AG09309 (cell line): ENCODE results near the gene EIF2S2.

Source experiments
- DNase-seq: peaks from one replicate; pipeline ENCODE4 v3.0.0-alpha.2; 2010; ENCODE audit warnings: low read depth
- H3K4me3 ChIP-seq: 2 replicates; pipeline ENCODE4 v1.5.1; 2011; ENCODE audit warnings: mild to moderate bottlenecking, low read depth, low read length, moderate library complexity; ENCODE audit not compliant: control insufficient read depth
- TF ChIP-seq, protein P1 (sequence below): IDR thresholded peaks from 2 replicates; pipeline ENCODE4 v1.5.1; 2011; ENCODE audit warnings: mild to moderate bottlenecking, low read depth, low read length, inconsistent platforms; ENCODE audit not compliant: insufficient read depth, control insufficient read depth; ENCODE audit errors: missing control alignments

The EIF2S2 gene

GRCh38 chr20:34104059-34104458, 8.0 kb downstream of the EIF2S2 start:
- no peak for DNase-seq
- no peak overlapping the region for H3K4me3 ChIP-seq
- TF ChIP-seq, protein P1, sequence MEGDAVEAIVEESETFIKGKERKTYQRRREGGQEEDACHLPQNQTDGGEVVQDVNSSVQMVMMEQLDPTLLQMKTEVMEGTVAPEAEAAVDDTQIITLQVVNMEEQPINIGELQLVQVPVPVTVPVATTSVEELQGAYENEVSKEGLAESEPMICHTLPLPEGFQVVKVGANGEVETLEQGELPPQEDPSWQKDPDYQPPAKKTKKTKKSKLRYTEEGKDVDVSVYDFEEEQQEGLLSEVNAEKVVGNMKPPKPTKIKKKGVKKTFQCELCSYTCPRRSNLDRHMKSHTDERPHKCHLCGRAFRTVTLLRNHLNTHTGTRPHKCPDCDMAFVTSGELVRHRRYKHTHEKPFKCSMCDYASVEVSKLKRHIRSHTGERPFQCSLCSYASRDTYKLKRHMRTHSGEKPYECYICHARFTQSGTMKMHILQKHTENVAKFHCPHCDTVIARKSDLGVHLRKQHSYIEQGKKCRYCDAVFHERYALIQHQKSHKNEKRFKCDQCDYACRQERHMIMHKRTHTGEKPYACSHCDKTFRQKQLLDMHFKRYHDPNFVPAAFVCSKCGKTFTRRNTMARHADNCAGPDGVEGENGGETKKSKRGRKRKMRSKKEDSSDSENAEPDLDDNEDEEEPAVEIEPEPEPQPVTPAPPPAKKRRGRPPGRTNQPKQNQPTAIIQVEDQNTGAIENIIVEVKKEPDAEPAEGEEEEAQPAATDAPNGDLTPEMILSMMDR = no peak

GRCh38 chr20:34102342-34102741, 9.7 kb downstream of the EIF2S2 start:
- TF ChIP-seq, protein P1 = no peak
- H3K4me3 ChIP-seq = no peak overlapping the region
- DNase-seq = no peak

DNA sequence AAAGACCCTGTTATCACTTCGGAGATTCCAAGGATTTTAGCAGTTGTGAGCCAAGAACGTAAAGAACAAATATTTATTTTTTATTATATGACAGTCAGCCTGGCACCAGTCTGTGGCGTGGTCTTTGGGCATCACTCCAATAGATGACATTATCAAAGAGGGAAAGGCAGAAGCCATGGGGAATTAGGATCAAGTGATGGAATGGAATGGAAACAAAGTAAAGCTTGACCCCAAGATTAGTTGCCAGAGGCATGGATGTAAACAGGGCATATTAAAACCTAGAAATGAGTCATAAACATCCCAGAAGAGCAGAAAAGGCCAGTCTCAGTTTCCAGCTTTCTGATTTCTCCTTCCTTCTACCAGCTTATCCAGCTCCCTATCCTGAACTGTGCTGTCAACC, 11.5 kb downstream of the EIF2S2 start:
- no peak for DNase-seq
- TF ChIP-seq, protein P1 = no peak

DNA sequence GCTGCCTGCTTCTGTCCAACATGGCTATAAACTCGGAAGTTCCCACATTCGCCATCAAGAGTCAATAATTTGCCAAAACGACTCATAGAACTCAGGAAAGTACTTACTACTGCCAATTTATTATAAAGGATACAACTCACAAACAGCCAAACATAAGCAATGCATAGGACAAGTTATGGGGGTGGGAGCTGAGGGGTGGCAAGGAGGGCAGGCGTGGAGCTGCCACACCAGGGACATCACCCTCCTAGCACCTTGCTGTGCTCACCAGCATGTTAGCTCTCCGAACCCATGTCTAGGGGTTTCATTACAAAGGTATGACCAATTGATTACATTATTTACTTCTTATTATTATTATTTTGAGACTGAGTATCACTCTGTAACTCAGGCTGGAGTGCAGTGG, 12.4 kb downstream of the EIF2S2 start:
- TF ChIP-seq, protein P1 = no peak
- H3K4me3 ChIP-seq = no peak overlapping the region
- no peak for DNase-seq

More for the DNA sequence above, 11.5 kb downstream of the EIF2S2 start:
- H3K4me3 ChIP-seq = no peak overlapping the region

- TF ChIP-seq, protein P1 = no peak
- DNase-seq = no peak
- no peak overlapping the region for H3K4me3 ChIP-seq
Measured at GRCh38 chr20:34098570-34098969, 13.5 kb downstream of the EIF2S2 start.

DNA sequence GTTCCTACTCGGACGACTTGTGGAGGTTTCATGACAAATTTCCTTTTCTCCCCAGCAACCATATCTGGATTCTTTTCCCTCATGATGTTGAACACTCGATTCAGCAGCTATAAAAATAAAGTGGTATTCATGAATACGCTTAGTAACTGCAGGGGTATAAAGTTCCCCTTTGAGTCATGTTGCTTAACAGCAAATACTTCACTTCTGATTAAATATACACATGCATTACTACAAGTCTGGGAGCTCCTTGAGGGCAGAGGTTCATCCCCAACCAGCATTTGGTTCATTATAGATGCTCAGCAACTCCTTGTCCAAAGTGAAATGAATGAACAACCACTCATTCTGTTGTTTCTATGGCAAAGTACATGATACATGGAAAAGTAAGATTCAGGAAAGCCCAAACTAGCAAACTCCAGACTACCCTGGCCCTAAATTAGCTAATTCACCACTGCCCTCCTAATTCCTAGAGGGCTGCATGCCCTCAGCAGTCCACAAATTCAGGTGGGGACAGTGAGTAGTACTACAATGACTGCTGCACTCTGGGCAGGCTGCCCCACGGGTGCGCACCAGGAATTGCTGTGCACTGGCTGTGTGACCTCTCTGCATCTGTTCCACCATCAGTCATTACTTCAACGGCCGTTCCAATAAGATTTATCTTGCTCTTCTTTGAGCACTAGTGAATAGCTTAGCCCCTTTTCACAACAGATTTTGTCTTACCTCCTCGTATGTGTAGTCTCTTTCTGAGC, 15.2 kb downstream of the EIF2S2 start:
- no peak for DNase-seq
- no peak overlapping the region for H3K4me3 ChIP-seq
- TF ChIP-seq, protein P1 = no peak
